GM21526 (cell line): ENCODE results near the gene CDH26.
A peak's percentile ranks its signal among the peaks of the same experiment; 100 is the strongest.

Experiments
- ATAC-seq: cut with Tn5 transposase; IDR thresholded peaks from one replicate; pipeline ENCODE4 v1.9.1; 2021; ENCODE audit warnings: moderate library complexity; ENCODE audit not compliant: unreplicated experiment, low FRiP score

The CDH26 gene

GRCh38 chr20:59958123-59958522, at the start of gene CDH26:
Gene CDH26 (plus strand): TSS chr20:59958423. CDS start chr20:59958727, 304 bp downstream.
- no peak for ATAC-seq

GRCh38 chr20:59908855-59909254, 49.4 kb upstream of the CDH26 start:
- no peak for ATAC-seq

GRCh38 chr20:59911041-59911440, 47.2 kb upstream of the CDH26 start:
- no peak for ATAC-seq

- ATAC-seq, result no peak
Observed at GRCh38 chr20:59912609-59913008, 45.6 kb upstream of the CDH26 start.

- ATAC-seq, result no peak
Observed at GRCh38 chr20:59920944-59921343, 37.3 kb upstream of the CDH26 start.

GRCh38 chr20:59923514-59923913, 34.7 kb upstream of the CDH26 start:
- no peak for ATAC-seq

- ATAC-seq, result no peak
Observed at GRCh38 chr20:59925359-59925758, 32.9 kb upstream of the CDH26 start.

- no peak for ATAC-seq
Observed at GRCh38 chr20:59925899-59926298, 32.3 kb upstream of the CDH26 start.

- no peak for ATAC-seq
Observed at GRCh38 chr20:59931511-59932312, 26.5 kb upstream of the CDH26 start.

- ATAC-seq, result no peak
Observed at GRCh38 chr20:59932616-59933295, 25.5 kb upstream of the CDH26 start.

- ATAC-seq, result no peak
Observed at GRCh38 chr20:59933296-59933848, 24.9 kb upstream of the CDH26 start, which contains the start of gene SYCP2. Gene SYCP2 (minus strand): TSS chr20:59933637. CDS start chr20:59922413, 11,224 bp downstream.

GRCh38 chr20:59933849-59934585, 24.2 kb upstream of the CDH26 start:
- ATAC-seq, result peak; percentile 87

- no peak for ATAC-seq
Observed at GRCh38 chr20:59935457-59936185, 22.6 kb upstream of the CDH26 start.

- ATAC-seq, result no peak
Observed at GRCh38 chr20:59936409-59936808, 21.8 kb upstream of the CDH26 start.

GRCh38 chr20:59937150-59937549, 21.1 kb upstream of the CDH26 start:
- no peak for ATAC-seq

- no peak for ATAC-seq
Observed at GRCh38 chr20:59938221-59938620, 20.0 kb upstream of the CDH26 start.

- no peak for ATAC-seq
Observed at GRCh38 chr20:59938696-59939051, 19.5 kb upstream of the CDH26 start.

GRCh38 chr20:59939052-59939878, 19.0 kb upstream of the CDH26 start:
- no peak for ATAC-seq

- ATAC-seq, result peak; percentile 37
Observed at GRCh38 chr20:59939879-59940128, 18.4 kb upstream of the CDH26 start.
